KBM-7 (cell line): ENCODE measurements around the gene CD84.
"Not testable (repeated sequence)": the region's sequence is repeated elsewhere in the genome, so short reads cannot be mapped to it uniquely, and the experiment has no call there.

Source experiments
- DNase-seq: peaks from one replicate; pipeline ENCODE4 v3.0.0-alpha.2; 2015
- in situ Hi-C: fragments of 300-500 bp; cut with MboI; formaldehyde crosslinking; loops from 2 replicates; pipeline ENCODE4 v1.14.3; 2020; ENCODE audit warnings: low sequenced_read_pairs, low pct_unique_long_range_greater_than_20kb, mixed read lengths

Gene CD84

DNA sequence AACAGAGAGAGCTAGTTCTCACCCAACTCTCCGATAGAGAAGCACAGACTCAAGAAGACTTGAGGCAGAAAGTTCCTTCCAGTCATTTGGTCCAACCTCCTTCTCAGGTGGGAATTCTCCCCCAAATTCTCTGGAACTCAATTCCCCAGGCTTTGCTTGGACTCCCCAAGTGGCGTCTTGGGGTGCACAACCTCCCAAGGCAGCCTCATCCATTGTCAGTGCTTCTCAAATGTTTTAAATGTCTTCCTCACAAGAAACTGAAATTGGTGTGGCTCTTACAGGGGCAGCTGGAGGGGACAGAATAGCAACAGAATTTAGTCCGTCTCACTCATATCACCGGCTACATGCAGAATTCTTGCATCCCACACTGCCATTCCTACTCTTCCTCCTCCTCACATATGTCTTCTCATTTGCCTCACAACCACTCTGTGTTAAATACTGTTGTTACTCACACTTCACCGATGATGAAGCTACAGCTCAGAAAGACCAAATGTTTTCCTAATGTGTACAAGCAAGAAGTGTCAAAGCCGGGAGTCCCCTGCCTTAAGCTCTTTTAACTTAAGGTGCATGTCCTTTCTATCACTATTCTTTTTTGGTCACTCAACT lies 33.4 kb upstream of the CD84 start:
- DNase-seq: no peak
- in situ Hi-C loops: no loop called here

DNA sequence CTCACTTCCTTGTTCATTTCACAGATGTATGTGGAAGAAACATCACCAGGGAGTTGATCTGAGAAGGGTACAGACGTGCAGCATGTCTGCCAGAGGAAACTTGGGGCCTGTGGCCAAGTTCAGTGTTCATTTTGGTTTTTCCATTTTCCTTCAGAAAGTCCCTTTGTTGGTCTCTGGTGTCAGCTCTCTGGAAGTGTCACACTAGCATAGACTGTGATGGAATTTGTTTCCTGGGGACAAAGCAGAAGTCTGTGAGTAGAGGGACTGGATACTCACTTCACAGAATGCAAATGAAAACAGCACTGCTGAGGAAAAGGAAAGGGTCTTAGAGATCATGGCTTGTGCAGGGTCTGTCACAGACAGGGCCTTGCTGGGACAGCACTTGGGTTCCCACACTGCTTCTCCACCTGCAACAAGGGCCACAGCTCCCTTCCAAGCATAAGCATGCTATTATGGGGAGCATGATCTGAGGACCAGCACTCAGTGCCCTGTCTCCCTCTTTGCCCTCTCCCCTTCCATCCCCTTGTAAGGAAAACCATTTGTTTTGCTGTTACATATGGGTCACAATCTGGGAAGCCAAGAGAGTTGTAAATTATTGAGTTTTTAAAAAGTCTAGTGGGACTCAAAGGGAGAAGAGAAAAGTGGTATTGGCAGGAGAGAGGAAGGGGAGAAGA lies 31.4 kb upstream of the CD84 start:
- in situ Hi-C loops: no loop called here
- DNase-seq: no peak

DNA sequence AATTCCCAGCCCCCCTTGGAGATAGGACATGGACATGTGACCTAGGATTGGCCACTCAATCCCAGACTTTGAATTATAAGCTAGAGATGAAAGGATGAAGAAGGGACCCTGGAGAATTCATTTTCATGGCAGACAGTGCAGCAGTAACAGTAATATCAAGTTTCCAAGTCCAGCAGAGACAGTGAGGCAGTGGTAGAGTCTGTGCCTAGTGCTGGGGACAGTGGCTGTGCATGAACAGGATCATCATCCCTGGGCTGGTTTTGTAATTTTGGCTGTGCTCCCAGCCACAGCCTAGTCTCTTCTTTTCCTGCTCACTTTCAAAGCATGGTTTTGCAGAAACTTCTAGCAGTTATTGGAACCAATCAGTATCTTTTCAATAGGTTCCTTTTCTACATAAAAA lies 29.6 kb upstream of the CD84 start:
- in situ Hi-C loops: no loop called here
- no peak for DNase-seq

DNA sequence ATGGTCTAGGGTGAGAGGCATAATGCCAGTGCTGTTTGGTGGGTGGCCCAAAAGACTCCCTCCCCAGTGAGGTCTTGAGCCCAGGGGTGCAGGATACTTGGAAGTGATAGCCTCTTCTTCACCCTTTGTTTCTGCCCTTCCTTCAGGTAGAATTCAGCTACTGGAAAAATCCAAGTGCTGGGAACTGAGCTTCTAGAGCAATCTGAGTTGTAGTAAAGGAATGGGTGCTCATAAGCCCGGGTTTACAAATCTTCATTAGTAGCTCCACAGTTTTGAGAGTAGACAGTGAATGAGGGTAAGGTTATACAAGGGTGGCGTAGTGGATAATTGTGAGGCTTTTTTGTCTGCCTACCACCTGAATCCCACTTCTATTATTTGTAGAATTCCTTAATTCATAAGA lies 29.2 kb upstream of the CD84 start:
- no peak for DNase-seq
- in situ Hi-C loops: no loop called here

DNA sequence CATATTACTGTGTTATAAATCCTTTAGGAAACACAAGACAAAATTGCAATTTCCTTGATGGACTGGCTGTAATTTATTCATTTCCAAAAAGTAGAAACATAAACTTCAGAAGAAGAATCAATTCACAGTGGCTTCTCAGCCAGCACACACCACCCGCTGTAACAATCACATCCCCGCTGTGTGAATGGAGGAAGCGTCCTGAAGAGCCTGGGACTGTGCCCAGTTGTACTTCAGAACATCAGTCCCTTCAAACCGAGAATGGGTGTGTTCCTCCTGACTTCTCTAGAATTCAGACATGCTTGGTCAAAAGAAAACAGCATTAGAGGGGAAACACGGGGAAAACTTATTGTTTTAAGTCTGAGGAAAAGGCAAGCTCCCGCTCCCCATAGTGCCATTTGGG lies 28.8 kb upstream of the CD84 start:
- in situ Hi-C loops: no loop called here
- DNase-seq: no peak

DNA sequence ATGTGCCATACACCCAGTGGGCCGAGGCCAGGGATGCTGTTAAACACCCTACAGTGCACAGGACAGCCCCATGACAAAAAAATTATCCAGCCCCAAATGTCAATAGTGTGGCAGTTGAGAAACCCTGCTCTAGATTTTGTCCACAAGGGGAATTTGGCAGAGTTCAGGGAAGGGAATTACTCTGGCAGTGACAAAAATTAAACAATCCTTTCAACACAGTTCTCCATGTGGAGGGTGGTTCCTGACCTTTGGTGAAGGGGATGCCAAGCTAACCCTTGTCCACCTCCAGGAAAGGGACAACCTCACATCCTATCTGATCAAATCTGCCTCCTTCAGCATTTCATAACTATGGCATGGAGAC lies 28.4 kb upstream of the CD84 start:
- in situ Hi-C loops: no loop called here
- DNase-seq: no peak

DNA sequence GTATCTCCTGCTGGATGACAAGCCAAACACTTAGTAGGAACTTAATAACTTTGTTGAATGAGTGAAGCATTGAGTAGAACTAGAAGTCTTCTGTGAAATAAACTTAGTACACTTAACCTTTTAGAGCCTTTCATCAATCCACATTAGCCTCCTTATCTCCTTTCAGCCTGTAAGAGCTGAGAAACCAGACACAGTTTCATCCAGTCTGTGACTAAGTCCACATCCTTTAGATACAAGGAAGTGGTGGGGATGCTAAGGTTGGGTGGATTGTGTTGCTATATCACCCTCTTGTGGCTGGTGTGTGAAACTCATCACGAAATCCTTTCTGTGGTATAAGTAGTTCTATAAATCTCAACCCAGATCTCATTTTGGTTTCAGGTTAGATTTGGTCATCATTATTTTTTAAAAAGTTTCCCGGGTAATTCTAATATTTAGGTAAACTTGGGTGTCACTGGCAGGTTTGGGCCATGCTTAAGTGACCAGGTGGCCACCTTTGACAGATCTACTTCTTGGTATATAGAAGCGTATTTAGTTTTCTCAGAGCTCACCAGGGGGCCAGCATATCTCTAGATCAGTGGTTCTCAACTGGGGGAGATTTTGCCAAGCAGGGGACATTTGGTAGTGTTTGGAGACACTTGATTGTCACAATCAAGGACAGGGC lies 27.8 kb upstream of the CD84 start:
- in situ Hi-C loops: no loop called here
- DNase-seq: peak; percentile 92

DNA sequence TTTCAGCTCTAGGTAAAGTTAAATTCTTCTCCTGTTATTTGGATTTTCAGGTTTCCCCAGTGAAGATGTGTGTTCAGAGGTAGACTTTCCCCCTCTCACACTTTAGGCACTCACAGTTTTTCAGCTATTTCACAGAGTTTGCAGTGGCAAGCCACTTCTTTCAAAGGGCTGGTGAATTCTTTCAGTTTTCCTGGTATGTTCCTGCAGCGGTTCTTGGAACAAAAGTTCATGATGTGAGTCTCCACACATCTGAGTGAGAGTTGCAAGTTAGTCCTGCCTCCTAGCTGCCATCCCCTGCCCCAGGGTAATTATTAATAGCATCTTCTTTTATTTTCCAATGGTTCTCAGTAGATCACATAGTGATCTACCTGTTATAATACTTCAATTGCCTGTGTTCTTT lies 27.3 kb upstream of the CD84 start:
- in situ Hi-C loops: no loop called here
- DNase-seq: no peak

DNA sequence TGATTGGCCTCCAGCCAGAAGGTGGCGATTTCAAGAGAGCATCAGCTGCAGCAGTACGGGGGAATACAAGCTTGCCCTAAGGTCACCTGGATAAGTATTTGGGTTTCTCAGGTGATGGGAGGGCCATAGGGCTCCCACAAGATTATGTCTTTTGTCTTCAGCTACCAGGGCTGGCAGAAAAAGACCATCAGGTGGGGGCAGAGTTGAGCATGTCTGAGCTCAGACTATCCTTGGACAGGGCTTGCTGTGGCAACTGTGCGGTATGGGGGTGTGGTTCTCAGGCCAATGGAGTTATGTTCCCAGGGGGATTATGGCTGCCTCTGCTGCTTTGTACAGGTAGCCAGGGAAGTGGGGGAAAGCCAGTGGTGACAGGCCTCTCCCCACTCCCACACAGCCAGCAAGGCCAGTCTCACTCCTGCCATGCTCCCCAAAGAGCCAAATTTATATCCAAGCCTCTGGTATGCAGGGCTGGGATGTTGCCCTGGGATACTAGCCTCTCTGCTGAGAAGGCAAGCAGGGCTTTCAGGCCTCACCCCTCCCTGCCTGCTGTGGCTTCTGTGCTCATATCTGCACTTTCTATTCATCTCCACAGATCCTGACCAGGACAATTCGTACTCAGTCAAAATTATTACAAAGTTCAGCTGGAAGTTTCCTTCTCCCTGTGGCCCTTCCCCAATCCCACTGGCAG lies 26.6 kb upstream of the CD84 start:
- in situ Hi-C loops: no loop called here
- no peak for DNase-seq

DNA sequence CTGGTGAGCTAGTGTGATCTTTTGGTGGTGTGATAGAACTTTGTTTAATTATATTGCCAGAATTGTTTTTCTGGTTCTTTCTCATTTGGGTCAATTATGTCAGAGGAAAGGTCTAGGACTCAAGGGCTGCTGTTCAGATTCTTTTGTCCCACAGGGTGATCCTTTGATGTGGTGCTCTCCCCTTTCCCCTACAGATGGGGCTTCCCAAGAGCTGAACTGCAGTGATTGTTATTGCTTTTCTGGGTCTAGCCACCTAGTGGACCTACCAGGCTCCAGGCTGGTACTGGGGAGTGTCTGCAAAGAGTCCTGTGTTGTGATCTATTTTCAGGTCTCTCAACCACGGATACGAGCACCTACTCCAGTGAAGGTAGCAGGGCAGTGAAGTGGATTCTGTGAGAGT lies 25.9 kb upstream of the CD84 start:
- in situ Hi-C loops: no loop called here

DNA sequence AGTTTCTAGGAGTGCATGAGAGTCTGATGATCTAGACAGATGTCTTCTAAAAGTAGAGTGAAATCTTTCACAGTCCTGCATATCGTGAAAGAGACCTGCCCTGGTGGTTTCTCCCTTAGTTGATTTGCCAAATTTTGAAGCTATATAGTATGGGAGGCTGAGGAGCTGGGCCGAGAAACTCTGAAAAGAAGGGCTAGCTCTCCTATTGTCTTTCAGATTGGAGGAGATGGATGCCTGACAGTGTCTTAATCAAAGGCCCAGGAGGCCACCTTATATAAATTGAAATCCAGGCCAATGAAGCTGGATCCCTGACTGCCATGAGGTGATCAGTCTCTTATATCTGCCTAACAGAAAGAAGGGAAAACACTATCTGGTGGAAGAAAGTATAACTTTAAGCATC lies 18.4 kb upstream of the CD84 start:
- DNase-seq: no peak
- in situ Hi-C loops: no loop called here

More for the DNA sequence above, 25.9 kb upstream of the CD84 start:
- DNase-seq: no peak

DNA sequence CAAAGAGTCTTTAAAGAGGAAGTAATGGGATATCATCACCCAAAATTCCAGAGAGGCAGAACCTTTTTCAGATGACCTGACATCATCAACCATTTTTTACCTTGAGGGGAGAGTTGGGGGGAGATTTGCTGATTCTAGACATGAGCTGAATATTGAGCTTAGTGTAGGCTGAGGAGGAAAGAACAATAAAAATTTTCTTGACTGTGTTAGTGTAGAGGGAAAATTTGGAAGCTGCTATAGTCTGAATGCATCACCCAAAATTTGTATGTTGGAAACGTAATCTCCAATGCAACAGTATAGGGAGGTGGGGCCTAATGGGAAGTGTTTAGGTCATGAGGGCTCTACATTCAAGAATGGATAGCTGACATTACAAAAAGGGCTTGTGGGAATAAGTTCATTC lies 17.8 kb upstream of the CD84 start:
- no peak for DNase-seq
- in situ Hi-C loops: no loop called here

DNA sequence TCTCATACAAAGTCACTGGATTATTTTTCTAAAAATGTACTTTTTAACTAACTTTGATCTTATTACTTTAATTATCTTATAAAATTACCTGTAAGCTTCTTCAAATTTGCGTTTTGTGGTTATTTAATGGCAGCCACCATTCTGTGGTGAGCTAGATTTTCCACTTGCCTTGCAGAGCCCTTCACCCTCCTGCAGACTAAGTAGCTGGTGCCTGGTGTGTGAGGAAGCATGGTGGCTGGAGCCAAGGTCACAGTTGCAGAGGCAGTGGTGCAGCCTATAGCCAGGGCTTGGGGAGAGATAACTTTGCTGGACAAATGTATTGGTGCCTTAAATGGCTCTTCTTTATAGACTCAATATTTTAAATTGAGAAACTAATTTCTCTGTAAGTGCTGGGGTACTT lies 11.2 kb upstream of the CD84 start:
- DNase-seq: no peak

DNA sequence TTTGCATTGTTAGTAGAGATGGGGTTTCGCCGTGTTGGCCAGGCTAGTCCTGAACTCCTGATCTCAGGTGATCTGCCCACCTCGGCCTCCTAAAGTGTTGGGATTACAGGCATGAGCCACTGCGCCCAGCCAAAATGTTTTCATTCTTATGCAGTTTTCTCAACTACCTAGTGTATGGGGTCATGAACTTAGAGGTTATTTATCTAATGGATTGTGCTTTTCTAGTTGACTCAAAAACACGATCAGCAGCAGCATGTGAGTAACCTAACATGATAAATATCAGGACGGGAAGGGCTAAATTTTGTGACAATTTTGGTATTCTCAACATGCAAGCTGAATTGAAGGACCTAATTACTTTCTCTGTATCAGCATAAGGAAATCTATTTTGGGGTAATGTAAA lies 9.2 kb upstream of the CD84 start:
- in situ Hi-C loops: no loop called here

More for the DNA sequence above, 11.2 kb upstream of the CD84 start:
- in situ Hi-C loops: no loop called here

DNA sequence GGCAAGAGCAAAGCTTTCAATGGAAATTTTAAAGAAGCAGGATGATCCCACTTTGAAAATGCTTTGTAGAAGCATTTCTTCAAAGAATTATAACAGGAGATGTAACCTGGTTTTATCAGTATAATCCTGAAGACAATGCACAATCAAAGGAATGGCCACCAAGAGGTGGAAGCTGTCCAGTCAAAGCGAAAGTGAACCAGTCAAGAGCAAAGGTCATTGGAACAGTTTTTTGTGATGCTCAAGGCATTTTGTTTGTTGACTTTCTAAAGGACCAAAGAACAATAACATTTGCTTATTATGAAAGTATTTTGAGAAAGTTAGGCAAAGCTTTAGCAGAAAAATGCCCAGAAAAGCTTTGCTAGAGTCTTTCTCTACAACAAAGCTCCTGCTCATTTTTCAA lies 5.5 kb upstream of the CD84 start:
- DNase-seq: no peak
- in situ Hi-C loops: no loop called here

More for the DNA sequence above, 9.2 kb upstream of the CD84 start:
- DNase-seq: no peak

DNA sequence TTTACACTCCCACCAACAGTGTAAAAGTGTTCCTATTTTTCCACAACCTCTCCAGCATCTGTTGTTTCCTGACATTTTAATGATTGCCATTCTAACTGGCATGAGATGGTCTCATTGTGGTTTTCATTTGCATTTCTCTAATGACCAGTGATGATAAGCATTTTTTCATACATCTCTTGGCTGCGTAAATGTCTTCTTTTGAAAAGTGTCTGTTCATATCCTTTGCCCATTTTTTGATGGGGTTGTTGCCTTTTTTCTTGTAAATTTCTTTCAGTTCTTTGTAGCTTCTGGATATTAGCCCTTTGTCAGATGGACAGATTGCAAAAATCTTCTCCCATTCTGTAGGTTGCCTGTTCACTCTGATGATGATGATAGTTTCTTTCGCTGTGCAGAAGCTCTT lies 3.7 kb upstream of the CD84 start:
- DNase-seq: not testable (repeated sequence)

DNA sequence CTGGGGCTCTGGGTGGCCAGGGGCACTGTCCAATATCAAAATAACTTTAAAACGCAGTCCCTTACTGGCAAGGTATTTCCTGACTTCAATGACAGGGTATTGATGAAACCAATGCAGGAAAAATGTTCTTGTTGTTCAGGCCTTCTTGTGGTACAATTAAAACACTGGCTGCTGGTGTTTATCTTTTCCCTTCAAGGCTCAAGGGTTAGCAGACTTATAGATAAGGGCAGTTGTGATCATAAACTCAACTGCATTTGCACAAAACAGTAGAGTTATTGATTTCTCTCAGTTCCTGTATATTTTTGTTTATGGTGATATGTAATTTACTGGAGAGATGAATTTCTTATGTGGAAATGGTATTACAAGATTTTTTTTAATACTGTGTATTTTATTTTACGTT lies 2.7 kb upstream of the CD84 start:
- in situ Hi-C loops: no loop called here
- DNase-seq: no peak

More for the DNA sequence above, 3.7 kb upstream of the CD84 start:
- in situ Hi-C loops: not testable (repeated sequence)

DNA sequence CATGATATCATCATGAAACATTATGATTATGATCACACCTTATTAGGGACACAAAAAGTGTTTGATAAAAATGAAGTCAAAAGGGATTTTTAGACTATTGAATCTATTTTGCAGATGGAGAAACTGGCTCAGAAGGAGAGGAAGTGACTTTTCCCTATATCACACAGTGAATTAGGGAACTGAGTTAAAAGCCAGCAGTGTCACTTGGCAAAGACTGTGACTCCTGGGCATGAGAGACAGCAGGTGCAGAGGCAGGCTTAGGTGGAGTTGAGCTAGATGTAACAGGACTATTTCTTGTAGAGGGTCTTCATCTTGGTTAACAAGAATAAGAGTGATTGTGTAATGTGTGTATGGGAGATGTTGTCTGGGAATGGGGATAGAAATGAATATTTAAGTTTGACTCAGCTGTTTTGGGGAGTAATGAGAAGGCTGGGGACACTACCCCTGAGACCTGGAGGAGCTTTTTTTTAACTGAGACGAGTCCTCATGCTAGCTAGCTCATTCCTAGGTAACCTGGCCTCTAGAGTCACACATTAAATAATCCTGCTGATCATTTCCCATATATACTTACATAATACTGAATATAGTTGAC lies 1.0 kb upstream of the CD84 start:
- in situ Hi-C loops: no loop called here

DNA sequence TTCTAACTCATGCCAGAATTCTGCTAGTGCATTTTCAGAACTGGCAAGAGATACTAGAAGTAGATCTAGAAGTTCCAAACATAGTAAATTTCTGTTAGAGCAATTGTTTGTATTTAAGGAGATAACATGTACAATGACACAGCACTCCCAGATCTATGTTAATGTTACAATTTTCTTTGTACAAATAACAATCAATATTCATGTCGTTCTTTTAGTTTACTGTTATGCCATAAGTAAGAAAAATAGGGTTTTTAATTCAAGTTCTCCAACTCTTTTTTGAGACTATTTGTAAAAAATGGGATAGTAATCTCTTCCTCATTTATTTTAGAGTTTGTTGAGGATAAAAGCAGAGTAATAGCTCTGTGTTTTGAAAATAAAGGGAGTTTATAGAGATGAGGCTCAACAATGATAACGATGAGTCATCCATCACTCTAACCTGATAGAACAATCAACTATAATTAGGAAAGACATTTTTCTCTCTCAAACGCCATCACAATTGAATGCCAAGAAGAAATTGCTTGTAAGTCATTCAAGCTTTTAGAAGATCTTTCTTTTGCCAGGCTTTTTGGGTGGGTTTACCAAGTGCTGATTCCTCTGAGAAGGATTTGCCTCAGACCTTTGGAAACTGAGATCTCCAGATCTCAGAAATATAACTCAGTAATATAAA lies 638 bp downstream of the CD84 start:
- in situ Hi-C loops: no loop called here
- DNase-seq: no peak

More for the DNA sequence above, 1.0 kb upstream of the CD84 start:
- DNase-seq: no peak
